GM23248 (cell line): ENCODE data around the gene LCN12.

ENCODE experiments used
- EZH2 ChIP-seq: fragments of 200-600 bp; sonication (generic); IDR thresholded peaks from 2 replicates; pipeline ENCODE4 v1.6.1; 2018; ENCODE audit warnings: antibody characterized with exemption, mild to moderate bottlenecking; ENCODE audit not compliant: insufficient read depth, poor library complexity, severe bottlenecking
- EZH2phosphoT487 ChIP-seq: fragments of 200-600 bp; sonication (generic); IDR thresholded peaks from 2 replicates; pipeline ENCODE4 v1.6.1; 2018; ENCODE audit warnings: antibody characterized with exemption, moderate library complexity, mild to moderate bottlenecking, low read depth; ENCODE audit not compliant: insufficient read depth

- no peak for TF ChIP-seq EZH2phosphoT487
- no peak for TF ChIP-seq EZH2
Observed at GRCh38 chr9:136969150-136969549, 17.1 kb downstream of the LCN12 start.
